DOHH2 (cell line): Measurements from ENCODE around the gene SBNO2.

Experiments used
- H3F3A ChIP-seq: fragments of 200-600 bp; sonication (generic), shearing (Covaris generic); 2 replicates; pipeline ENCODE4 v1.6.0; 2016; ENCODE audit warnings: antibody characterized with exemption, mild to moderate bottlenecking; ENCODE audit not compliant: control insufficient read depth, insufficient read depth
- H3K27ac ChIP-seq: fragments of 200-600 bp; sonication (generic); 2 replicates; pipeline ENCODE4 v1.5.1; 2014; ENCODE audit warnings: low read depth, mild to moderate bottlenecking, low read length, moderate library complexity
- H3K27me3 ChIP-seq: fragments of 200-600 bp; sonication (generic); 2 replicates; pipeline ENCODE4 v1.6.1; 2014; ENCODE audit warnings: mild to moderate bottlenecking, low read length, mixed read lengths; ENCODE audit not compliant: control insufficient read depth
- H3K36me3 ChIP-seq: fragments of 200-600 bp; sonication (generic); 2 replicates; pipeline ENCODE4 v1.6.1; 2014; ENCODE audit warnings: mild to moderate bottlenecking, low read length, moderate library complexity, mixed read lengths; ENCODE audit not compliant: control insufficient read depth
- H3K4me1 ChIP-seq: fragments of 200-600 bp; sonication (generic); 2 replicates; pipeline ENCODE4 v1.6.1; 2014; ENCODE audit warnings: mild to moderate bottlenecking, low read length, mixed read lengths; ENCODE audit not compliant: control insufficient read depth
- H3K4me2 ChIP-seq: fragments of 200-600 bp; sonication (generic); 2 replicates; pipeline ENCODE4 v1.6.0; 2014; ENCODE audit warnings: mild to moderate bottlenecking, low read length, moderate library complexity
- H3K4me3 ChIP-seq: fragments of 200-600 bp; sonication (generic); 2 replicates; pipeline ENCODE4 v1.5.1; 2014; ENCODE audit warnings: mild to moderate bottlenecking, low read length, mixed read lengths
- H3K79me2 ChIP-seq: fragments of 200-600 bp; sonication (generic); 2 replicates; pipeline ENCODE4 v1.6.1; 2014; ENCODE audit warnings: mild to moderate bottlenecking, low read length, mixed read lengths; ENCODE audit not compliant: control insufficient read depth
- H3K9me2 ChIP-seq: fragments of 200-600 bp; sonication (generic); replicated peaks from 2 replicates; pipeline ENCODE4 v1.6.1; 2014; ENCODE audit warnings: mild to moderate bottlenecking, low read length, mixed read lengths; ENCODE audit not compliant: control insufficient read depth
- H3K9me3 ChIP-seq: fragments of 200-600 bp; sonication (generic); 2 replicates; pipeline ENCODE4 v1.6.1; 2014; ENCODE audit warnings: antibody characterized with exemption, low read length, mixed read lengths; ENCODE audit not compliant: control insufficient read depth, insufficient read depth
- H4K20me1 ChIP-seq: fragments of 200-600 bp; sonication (generic); 2 replicates; pipeline ENCODE4 v1.6.0; 2014; ENCODE audit warnings: low read depth, mild to moderate bottlenecking, antibody characterized with exemption, low read length, moderate library complexity; ENCODE audit not compliant: control insufficient read depth, insufficient read depth
- EZH2phosphoT487 ChIP-seq: fragments of 200-600 bp; sonication (generic); IDR thresholded peaks from 2 replicates; pipeline ENCODE4 v1.6.1; 2017; ENCODE audit warnings: borderline replicate concordance, mild to moderate bottlenecking, antibody characterized with exemption, low read length, moderate library complexity, mixed read lengths
- TF ChIP-seq, protein P1 (sequence below): fragments of 200-600 bp; sonication (generic); IDR thresholded peaks from one replicate; pipeline ENCODE4 v1.5.1; 2014; ENCODE audit warnings: antibody characterized with exemption, mild to moderate bottlenecking, low read depth, low read length; ENCODE audit not compliant: poor library complexity, severe bottlenecking

The SBNO2 gene

DNA sequence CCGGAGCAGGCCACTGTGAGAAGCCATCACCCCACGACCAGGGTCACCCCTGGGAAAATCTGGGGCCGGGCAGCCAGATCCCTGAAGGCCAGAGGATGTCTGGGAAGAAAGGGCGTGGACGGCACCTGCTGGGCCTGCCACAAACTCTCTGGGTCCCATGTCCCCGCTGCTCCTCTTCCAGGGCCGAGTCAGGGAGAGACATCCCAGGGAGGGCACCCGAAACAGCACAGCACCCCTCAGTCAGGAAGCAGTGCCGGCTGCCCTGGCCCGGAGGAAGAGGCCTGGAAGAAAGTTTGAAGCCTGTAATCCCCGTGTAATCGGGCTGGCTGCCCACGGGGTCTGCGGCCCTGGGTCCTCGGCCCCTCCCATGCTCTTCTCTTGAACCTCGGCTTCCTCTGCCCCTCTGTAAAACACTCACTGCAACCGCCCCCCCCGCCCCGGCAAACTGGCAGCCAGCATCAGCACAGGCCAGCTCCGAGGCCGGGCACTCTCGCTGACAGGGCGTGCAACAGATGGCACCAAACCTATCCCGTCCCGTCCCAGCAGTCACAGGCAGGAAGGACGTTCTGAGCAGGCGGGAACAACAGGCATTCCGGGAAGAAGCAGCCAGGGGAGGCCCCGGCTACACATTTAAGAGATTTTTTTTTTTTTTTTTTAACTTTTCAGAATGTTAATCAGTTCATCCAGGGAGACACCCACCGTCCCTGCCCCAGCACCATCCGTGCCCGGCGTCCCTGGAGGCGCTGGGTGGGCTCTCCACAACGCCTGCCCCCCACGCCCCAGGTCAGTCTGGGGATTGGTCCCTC lies 1.5 kb downstream of the SBNO2 start:
- Histone ChIP-seq H3K27me3 (peaks cover 2% of the 10 kb centered on the region; the same call in 1 of the 2 replicates), H3K36me3 (peaks cover 4% of the 10 kb centered on the region; the same call in 1 of the 2 replicates), H3K9me3 (no peaks in the 10 kb centered on the region), H3K27ac (no peak overlapping the region), H3F3A (no peaks in the 10 kb centered on the region), H3K79me2 (peaks cover 62% of the 10 kb centered on the region), H3K4me1 (peaks cover 9% of the 10 kb centered on the region), H3K4me3 (peak overlapping the region; percentile 76), H4K20me1 (no peaks in the 10 kb centered on the region), H3K9me2 (no peaks in the 10 kb centered on the region), H3K4me2 (peak overlapping the region; percentile 88)
- TF ChIP-seq EZH2phosphoT487 = no peak
- TF ChIP-seq, protein P1, sequence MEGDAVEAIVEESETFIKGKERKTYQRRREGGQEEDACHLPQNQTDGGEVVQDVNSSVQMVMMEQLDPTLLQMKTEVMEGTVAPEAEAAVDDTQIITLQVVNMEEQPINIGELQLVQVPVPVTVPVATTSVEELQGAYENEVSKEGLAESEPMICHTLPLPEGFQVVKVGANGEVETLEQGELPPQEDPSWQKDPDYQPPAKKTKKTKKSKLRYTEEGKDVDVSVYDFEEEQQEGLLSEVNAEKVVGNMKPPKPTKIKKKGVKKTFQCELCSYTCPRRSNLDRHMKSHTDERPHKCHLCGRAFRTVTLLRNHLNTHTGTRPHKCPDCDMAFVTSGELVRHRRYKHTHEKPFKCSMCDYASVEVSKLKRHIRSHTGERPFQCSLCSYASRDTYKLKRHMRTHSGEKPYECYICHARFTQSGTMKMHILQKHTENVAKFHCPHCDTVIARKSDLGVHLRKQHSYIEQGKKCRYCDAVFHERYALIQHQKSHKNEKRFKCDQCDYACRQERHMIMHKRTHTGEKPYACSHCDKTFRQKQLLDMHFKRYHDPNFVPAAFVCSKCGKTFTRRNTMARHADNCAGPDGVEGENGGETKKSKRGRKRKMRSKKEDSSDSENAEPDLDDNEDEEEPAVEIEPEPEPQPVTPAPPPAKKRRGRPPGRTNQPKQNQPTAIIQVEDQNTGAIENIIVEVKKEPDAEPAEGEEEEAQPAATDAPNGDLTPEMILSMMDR = no peak

DNA sequence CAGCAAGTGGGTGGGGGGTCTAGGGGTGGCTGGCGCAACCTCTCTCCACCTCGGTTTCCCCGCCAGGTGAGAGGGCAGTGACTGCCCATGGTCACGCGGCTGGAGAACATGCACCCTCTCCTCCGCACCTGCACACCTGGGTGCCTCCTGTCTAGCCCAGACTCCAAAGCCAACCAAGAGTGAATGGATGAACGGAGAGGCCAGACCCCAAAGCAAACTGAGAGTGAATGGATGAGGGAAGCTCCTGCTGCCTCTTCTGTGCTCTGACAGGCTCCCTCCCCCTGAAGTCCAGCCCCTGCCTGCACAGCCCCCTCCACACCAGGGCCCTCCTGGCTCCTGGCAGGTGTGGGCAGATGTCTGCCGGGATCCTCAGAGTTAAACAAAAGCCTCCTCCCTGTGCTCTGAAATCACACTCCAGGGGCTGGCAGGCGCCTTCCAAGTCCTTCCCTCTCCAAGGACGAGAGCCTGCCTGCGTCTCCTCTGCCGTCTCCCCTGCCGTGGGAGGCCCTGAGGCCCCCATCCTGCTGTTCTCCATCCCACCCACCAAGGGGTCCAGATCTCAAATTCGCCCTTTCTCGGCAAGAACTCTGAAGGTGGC lies 2.2 kb downstream of the SBNO2 start:
- Histone ChIP-seq H3F3A (no peaks in the 10 kb centered on the region), H3K9me3 (no peaks in the 10 kb centered on the region; the same call in 1 of the 2 replicates), H3K27ac (no peak overlapping the region), H3K36me3 (peaks cover 7% of the 10 kb centered on the region; the same call in 1 of the 2 replicates), H4K20me1 (no peaks in the 10 kb centered on the region), H3K79me2 (peaks cover 69% of the 10 kb centered on the region), H3K4me1 (peaks cover 9% of the 10 kb centered on the region), H3K27me3 (no peaks in the 10 kb centered on the region), H3K9me2 (no peaks in the 10 kb centered on the region), H3K4me3 (no peak overlapping the region), H3K4me2 (peak overlapping the region; percentile 88)
- TF ChIP-seq, protein P1 = no peak
- TF ChIP-seq EZH2phosphoT487 = no peak

DNA sequence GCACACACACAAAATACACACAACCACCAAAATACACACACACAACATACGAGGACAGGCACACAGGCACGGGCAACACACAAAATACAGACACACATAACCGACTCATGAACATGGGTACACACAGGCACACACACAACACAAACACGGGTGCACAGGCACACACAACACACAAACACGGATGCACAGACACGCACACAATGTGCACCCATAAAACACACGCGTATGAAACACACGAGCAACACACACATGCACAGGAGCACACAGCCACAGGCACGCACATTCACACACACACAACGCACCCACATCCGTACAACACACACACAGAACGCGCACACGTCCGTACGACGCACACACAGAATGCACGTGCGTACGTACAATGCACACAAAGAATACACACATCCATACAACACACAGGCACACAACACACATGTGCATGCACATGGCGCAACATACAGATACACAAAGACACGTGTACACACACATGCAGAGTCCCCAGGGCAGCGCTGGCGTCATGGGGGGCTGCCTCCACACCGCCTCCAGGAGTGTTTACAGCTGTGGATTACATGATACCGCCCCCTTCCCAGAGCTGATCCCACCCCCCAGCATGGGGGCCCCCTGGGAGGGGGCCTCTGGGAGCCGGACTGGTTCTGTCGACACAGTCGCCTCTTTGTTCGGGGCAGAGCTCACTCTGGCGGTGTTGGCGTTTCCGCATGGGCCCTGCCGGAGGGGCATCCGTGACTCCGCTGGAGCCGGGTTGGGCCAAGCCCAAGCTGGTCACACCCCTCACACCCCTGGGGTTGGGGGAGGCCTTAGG lies 2.9 kb downstream of the SBNO2 start:
- TF ChIP-seq, protein P1 = no peak
- TF ChIP-seq EZH2phosphoT487 = no peak
- peaks cover under 1% of the 10 kb centered on the region; the same call in 1 of the 2 replicates for H3K9me3 ChIP-seq
- H3K27ac ChIP-seq = no peak overlapping the region
- no peak overlapping the region; the same call in 1 of the 2 replicates for H3K4me2 ChIP-seq
- no peaks in the 10 kb centered on the region for H3K27me3 ChIP-seq
- peaks cover 72% of the 10 kb centered on the region for H3K79me2 ChIP-seq
- H3F3A ChIP-seq = no peaks in the 10 kb centered on the region
- no peaks in the 10 kb centered on the region for H3K9me2 ChIP-seq
- peaks cover 9% of the 10 kb centered on the region for H3K4me1 ChIP-seq
- no peaks in the 10 kb centered on the region for H4K20me1 ChIP-seq
- no peak overlapping the region for H3K4me3 ChIP-seq
- peaks cover 7% of the 10 kb centered on the region; the same call in 1 of the 2 replicates for H3K36me3 ChIP-seq
